LoVo (cell line): Measurements from ENCODE around the gene E2F7.

Experiments
- DNase-seq: peaks from one replicate; pipeline ENCODE4 v3.0.0-alpha.2; 2016; ENCODE audit warnings: low spot score

E2F7 gene

DNA sequence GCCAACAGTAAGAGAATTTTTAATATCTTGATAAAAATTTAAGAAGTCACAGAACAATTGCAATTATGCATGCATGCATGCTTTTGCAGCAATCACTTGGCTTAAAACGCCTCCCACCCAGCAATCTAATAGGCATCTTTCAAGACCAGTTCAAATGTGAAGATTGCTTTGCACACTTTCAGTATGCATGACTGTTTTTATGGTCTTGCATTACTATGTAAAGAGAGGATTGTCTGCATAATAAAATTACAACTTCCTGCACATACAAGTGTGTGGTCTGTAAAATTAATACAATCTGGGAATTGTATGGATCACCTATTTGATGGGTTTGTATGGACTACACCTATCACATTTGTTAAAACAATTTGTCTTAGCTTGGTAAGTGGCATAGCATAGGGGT is 48.8 kb downstream of the E2F7 start:
- no peak for DNase-seq

DNA sequence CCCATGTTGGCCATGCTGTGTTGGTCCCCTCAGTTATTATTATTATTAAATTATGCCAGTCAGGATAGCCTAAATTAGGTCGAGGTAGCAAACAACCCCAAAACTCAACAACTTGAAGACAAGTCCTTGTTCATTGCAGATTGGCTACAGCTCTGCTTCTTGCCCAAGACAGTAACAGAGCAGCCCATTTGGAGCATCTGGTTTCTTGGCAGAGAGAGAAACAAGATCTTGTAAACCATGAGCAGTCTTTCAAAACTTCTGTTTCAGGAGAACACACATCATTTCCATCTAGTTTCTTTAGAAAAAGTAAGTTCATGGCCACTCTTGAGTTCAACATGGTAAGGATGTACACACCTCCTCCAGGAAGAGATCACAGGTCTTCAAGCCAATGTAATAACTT is 52.3 kb downstream of the E2F7 start:
- DNase-seq = no peak

DNA sequence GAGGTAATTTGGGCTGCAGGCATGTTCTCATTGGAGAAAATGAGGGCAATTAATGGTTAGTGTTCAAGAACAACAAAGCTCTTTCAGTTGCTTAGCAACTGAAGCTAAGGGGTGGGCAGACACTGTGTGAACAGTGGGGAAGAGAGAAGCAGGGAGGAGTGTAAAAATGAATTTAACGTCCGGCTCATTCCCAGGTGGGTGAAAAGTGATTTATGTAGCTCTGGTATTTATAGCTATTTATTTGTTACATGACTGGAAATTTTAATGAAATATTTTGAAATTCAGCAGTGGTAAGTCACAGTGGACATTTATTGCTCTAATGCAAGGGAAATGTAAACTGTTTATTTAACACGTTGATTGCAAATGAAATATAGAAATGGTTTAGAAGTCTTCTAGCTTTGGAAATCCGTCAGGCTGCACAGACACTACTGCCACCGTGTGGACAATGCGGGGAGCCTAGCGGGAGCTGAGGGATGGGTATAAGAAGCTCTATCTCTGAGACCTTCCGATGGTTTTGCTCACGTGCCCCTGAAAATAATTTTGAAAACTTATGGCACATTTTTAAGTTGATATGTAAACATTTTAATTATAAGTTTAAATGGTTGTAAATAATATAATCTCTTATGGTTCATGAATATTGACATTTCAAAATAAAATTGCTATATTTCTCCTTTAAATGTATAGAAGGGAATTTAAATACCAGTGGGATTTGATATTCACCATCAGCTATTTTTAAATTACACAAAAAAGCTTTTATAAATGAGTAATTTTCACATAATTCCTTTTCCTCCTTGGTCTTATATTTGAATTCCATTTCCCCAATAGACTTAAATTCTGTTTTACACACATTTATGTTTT is 54.4 kb downstream of the E2F7 start:
- peak; percentile 83 for DNase-seq

DNA sequence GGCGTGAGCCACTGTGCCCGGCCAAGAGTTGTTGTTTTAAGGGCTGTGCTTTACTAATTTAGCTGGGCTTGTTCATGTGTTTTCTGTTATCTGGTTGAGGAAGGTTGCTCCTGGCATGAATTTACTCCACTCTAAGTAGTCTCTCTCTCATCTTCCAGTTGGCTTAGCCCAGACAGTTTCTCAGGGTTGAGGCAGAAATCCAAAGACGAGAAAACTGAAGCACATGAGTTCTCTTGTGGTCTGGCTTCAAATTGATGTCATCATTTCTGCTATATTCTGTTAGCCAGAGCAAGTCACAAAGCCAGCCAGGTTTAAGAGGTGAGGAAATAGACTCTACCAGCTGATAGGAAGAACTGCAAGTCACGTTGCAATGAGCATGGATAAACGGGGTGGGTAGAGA is 57.9 kb downstream of the E2F7 start:
- DNase-seq = no peak

DNA sequence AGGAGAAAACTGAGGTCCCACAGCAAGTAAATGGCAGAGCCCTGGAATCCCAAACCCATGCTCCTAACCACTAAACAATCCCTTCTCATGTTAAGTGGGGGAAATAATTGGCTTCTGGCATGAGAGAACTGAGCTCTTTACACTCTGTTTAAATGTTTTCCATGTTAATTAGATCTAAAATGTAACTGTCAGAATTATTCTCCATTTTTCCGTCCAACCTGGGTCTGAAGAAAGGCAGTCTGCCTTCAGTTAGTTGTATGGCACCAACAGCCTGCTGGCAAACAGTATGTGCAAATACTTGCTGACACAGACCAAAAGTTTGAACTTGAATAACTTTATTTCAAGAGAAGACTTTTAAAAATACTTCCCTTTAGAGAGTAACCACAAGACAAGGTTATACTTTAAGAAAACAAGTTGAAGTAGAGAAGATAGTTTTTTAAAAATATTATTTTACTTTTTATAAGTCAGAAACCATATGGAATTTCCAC is 59.7 kb downstream of the E2F7 start:
- DNase-seq = no peak

DNA sequence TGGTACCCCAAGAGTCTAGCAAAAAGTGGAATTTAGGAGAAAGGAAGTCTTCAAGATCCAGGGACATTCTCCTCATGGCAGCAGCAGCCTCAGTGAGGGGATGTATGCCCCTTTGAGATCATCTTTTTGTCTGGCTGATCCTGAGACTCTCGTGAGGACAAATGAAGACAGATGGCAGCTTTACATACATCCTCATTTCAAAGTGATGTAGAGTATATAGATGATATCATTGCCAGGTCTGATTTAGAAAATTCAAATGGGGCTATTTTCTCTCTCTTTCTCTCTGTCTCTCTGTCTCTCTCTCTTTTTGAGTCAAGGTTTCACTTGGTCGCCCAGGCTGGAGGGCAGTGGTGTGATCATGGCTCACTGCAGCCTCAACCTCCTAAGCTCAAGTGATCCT is 61.5 kb downstream of the E2F7 start:
- DNase-seq = no peak

GRCh38 chr12:77003246-77003645 is 62.1 kb downstream of the E2F7 start:
- DNase-seq = no peak

- DNase-seq = no peak
Observed at GRCh38 chr12:77002382-77002781, 63.0 kb downstream of the E2F7 start.

- DNase-seq = no peak
Observed at GRCh38 chr12:77001276-77001675, 64.1 kb downstream of the E2F7 start.

DNA sequence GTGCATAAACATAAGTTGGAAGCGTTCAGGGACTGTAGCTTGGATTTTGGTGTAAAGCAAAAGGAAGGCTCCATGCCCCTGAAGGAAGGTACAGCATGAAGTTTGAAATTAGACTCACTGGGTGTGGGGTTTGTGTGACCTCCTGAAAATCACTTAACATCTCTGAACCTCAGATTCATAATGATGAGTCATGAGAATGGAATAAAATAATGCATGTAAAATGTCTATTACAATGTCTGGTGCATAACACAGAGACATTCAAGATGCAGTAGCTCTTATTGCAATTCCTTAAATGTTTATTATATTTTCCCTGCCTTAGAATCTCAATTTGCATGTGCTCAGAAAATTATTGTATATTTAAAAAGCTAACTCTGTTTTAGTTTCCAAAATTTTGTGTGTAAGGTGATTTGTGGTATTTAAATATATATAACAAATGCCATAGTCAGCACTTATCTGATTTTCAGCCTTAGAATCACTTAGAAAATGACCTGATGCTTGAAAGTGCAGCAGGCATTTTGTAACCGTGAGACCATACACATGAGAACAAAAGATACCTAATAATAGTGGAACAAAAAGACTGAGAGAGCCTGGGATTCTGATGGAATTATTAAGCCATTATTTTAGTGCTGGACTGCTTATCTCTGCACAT is 66.3 kb downstream of the E2F7 start:
- DNase-seq = no peak

DNA sequence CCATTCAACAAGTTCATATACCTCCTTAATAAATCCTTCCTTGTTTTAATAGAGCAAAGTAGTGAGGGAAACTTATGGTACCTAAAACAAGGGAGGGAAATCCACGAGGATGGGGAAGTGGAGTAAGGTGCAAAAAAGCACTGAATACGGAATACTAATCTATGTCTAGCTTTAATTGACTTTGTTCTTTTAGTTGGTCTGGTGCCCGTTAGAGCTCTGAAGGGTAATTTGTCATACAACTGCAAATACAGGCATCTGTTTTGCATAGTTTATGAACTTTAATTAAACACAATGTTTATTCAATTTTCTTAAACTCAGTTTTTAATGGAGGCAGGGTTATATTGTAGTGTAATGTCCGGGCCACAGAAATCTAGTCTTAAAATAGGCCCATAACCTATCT is 67.0 kb downstream of the E2F7 start:
- DNase-seq = no peak

GRCh38 chr12:76997011-76997780 is 68.2 kb downstream of the E2F7 start:
- no peak for DNase-seq

DNA sequence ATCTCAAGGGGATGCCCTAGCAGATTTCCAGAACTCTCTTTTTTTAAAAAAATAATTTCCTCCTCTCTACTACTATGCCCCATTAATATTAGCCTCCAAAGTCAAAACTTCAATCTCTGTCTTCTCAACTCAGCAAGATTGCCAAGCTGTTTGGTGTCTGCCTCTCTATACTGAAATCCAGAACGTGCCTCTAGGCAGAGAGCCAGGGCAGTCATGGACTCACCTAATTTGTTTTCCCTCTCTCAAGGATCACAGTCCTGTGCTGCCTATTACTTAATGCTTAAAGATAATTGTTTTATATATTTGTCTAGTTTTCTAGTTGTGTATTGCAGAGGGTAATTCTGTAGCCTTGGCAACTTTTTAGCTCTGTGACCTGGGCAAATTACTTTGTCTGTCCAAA is 74.7 kb downstream of the E2F7 start:
- DNase-seq = no peak

DNA sequence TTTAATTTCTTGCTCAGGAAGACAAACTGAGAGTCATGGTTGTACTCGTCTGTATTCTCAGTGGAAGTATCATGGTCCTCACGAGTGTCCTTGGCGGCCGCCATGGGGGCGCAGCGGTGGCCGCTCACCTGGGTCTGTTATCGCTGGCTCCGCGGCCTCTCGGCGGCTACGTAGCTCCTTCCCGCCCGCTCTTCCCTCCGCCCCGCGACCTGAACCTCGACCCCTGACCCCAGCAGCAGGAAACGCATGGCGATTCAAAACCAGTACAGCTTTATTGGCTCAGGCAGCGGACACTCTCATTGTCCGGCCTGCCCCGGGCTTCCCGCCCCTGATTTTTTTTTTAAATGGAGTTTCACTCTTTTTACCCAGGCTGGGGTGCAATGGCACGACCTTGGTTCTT is 80.8 kb downstream of the E2F7 start:
- DNase-seq = no peak

DNA sequence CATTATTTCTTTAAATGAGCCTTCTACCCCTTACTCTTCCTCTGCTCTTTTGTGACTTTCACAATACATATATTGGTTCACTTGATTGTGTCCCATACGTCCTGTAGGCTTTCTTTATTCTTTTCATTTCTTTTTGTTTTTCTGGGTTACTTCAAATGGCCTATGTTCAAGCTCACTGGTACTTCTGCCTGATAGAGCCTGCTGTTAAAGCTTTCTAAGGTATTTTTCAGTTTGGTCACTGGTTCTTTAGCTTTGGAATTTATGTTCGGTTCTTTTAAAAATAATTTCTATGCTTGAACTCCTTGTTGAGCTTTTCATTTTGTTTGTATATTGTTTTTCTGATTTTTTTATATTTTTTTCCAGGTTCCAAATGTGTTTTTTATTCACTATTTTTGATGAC is 81.9 kb downstream of the E2F7 start:
- DNase-seq = no peak

DNA sequence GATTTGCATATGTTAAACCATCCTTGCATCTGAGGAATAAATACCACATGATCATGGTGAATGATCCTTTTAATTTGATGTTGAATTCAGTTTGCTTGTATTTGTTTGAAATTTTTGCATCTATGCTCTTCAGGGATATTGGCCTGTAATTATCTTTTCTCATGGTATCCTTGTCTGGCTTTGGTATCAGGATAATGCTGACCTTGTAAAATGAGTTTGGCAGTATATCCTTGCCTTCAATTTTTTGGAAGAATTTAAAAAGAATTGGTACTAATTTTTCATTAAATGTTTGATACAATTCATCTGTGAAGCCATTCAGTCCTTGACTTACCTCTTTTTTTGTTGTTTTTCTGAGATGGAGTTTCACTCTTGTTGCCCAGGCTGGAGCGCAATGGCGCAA is 85.2 kb downstream of the E2F7 start:
- DNase-seq = no peak

- no peak for DNase-seq
Observed at GRCh38 chr12:76976777-76977382, 88.5 kb downstream of the E2F7 start.
